WTC11 (cell line): ENCODE results near the gene GAGE12G.
"Not testable (repeated sequence)": the region's sequence is repeated elsewhere in the genome, so short reads cannot be mapped to it uniquely, and the experiment has no call there.

Source experiments
- CTCF ChIP-seq: fragments of 200-600 bp; IDR thresholded peaks from 2 replicates; pipeline ENCODE4 v1.8.0; 2022; ENCODE audit warnings: antibody characterized with exemption
- ERG ChIP-seq: fragments of 250-450 bp; sonication (Bioruptor Pico); IDR thresholded peaks from 2 replicates; pipeline ENCODE4 v1.8.0; 2021; ENCODE audit warnings: mild to moderate bottlenecking
- USF1 ChIP-seq: sonication (generic); formaldehyde crosslinking; IDR thresholded peaks from 2 replicates; pipeline ENCODE4 v1.8.0; 2022; ENCODE audit warnings: mild to moderate bottlenecking, missing genetic modification reagents

- TF ChIP-seq CTCF; ERG (CRISPR knock-in tag); USF1 (CRISPR knock-in tag): not testable (repeated sequence)
Measured at GRCh38 chrX:49579649-49580048, 9.4 kb downstream of the GAGE12G start, which contains the start of gene GAGE12H.
